Colonic mucosa (tissue), 4 donors: Measurements from ENCODE around the gene DAB1. TPM values are rescaled to one million over a fixed set of nuclear protein-coding genes. Genes with fewer than 3 reads are reported as not detected.

ENCODE experiments used
- DNase-seq: peaks from one replicate; pipeline ENCODE4 v3.0.0-alpha.2; 2020
- H3K27ac ChIP-seq: fragments of 200-600 bp; one replicate; pipeline ENCODE4 v1.8.0; 2021
- H3K27me3 ChIP-seq: fragments of 200-600 bp; one replicate; pipeline ENCODE4 v1.8.0; 2021
- H3K36me3 ChIP-seq: fragments of 200-600 bp; one replicate; pipeline ENCODE4 v1.8.0; 2021
- H3K4me1 ChIP-seq: fragments of 200-600 bp; one replicate; pipeline ENCODE4 v1.8.0; 2021; ENCODE audit warnings: mild to moderate bottlenecking
- H3K4me3 ChIP-seq: fragments of 200-600 bp; one replicate; pipeline ENCODE4 v1.8.0; 2021
- H3K9ac ChIP-seq, 2 donors: one replicate each; pipeline ENCODE4 v1.7.0; 2013; ENCODE audit warnings: control low read depth in 2 of 2, low read depth in 2 of 2, low read length in 2 of 2
- H3K9me3 ChIP-seq: fragments of 200-600 bp; one replicate; pipeline ENCODE4 v1.8.0; 2021
- intact Hi-C: fragments of 100-400 bp; cut with DNase I; formaldehyde crosslinking; loops from one replicate; pipeline ENCODE4 v1.14.1; 2022
- total RNA-seq, 2 donors: library from RNA; stranded (reverse); fragmentation: NEBNext Ultra II Directional in 1 of 2; extraction: Animal tissue kit (Norgen Biotek cat#: 25700) in 1 of 2; gene quantifications; one replicate each; pipeline ENCODE4 v1.2.1, GENCODE V29; 2021
- TF ChIP-seq, protein P1 (sequence below): fragments of 200-600 bp; IDR thresholded peaks from one replicate; pipeline ENCODE4 v1.8.0; 2022; ENCODE audit warnings: antibody characterized with exemption, mild to moderate bottlenecking
- donor health status: healthy.
- donor health status: DM: no; HTN: no; CAD: no.
- donor health status: DM: no; HTN: no; CAD: no.

The DAB1 gene
- total RNA-seq, 2 donors from 2014 or later: 0.42 TPM; not detected in 1

DNA sequence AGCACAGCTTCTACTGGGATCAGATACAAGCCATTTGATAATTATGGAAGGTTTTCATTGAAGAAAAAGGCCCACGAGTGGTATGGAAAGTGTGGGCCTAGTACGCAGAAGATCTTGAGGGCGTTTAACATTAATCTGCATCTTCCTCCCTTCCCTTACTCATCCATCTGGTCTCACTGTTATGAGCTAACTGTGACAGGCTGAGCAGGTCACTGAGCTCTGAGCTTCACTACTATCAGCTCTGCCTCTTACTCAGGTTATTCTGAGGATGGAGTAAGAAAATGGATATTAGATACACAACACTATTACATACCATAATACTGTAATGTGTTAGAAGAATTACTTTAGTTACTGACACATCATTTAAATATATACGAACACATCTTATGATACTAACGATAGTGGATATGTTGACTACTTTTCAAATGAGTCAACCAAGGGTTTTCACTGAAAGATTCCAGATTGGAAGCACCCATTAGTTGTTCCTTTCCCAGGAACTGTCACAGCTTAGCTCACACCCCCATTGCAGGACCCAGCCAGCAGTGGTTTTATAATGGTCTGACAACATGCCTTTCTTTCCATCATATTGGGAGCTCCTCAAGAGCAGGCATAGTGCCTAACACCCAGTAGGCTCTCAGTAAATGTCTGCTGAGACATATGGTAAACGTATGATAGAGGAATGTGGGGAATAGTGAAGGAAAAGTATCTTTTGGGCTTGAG is 360.3 kb downstream of the DAB1 start:
- H3K4me3 ChIP-seq: no peak overlapping the region
- intact Hi-C loops: no loop called here
- no peak overlapping the region for H3K9ac ChIP-seq
- H3K27ac ChIP-seq: no peak overlapping the region
- H3K9me3 ChIP-seq: no peaks in the 10 kb centered on the region
- H3K4me1 ChIP-seq: no peaks in the 10 kb centered on the region
- no peak for DNase-seq
- no peaks in the 10 kb centered on the region for H3K36me3 ChIP-seq
- TF ChIP-seq, protein P1, sequence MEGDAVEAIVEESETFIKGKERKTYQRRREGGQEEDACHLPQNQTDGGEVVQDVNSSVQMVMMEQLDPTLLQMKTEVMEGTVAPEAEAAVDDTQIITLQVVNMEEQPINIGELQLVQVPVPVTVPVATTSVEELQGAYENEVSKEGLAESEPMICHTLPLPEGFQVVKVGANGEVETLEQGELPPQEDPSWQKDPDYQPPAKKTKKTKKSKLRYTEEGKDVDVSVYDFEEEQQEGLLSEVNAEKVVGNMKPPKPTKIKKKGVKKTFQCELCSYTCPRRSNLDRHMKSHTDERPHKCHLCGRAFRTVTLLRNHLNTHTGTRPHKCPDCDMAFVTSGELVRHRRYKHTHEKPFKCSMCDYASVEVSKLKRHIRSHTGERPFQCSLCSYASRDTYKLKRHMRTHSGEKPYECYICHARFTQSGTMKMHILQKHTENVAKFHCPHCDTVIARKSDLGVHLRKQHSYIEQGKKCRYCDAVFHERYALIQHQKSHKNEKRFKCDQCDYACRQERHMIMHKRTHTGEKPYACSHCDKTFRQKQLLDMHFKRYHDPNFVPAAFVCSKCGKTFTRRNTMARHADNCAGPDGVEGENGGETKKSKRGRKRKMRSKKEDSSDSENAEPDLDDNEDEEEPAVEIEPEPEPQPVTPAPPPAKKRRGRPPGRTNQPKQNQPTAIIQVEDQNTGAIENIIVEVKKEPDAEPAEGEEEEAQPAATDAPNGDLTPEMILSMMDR: no peak
- H3K27me3 ChIP-seq: no peaks in the 10 kb centered on the region

DNA sequence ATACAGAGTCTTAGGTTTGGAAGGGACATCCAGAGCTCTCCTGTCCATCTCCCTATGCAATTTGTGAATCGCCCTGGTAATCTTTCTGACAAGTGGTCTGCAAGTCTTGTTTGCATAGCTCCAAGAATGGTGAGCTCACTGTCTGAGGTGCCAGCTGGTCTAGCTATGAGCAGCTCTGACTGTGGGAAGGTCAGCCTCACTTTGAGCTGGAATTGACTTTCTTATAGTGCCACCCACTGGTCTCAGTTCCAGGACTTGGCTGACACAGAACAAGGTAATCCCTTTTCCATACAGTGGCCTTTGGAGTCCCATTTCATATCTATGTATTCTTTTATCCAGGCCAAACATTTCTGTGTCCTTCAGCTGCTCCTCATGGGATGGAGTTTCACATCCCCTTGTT is 362.5 kb downstream of the DAB1 start:
- Histone ChIP-seq H3K27ac (no peak overlapping the region), H3K27me3 (no peaks in the 10 kb centered on the region), H3K4me1 (no peaks in the 10 kb centered on the region), H3K9ac (no peak overlapping the region), H3K4me3 (no peak overlapping the region), H3K9me3 (no peaks in the 10 kb centered on the region), H3K36me3 (no peaks in the 10 kb centered on the region)
- TF ChIP-seq, protein P1: no peak
- intact Hi-C loops: no loop called here
- no peak for DNase-seq

DNA sequence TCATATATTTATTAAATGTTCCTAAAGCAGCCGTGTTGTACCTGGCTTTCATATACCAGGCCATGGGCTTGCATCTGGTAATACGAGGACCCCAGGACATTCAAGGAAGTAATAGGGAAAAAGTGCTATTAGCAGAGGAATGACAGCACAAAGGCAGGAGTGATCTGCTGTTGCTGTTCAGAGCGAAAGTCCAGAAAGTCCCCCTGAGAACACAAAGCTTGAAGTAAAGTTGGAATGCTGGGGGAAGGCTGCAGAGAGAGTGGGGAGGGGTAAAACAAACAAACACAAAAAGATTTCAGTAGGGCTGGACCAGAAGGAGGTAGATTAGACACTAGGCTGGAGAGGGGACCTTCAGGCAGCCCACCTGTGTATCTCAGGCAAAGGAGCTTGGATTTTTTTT is 363.4 kb downstream of the DAB1 start:
- Histone ChIP-seq H3K9ac (no peak overlapping the region), H3K4me3 (no peak overlapping the region), H3K27ac (no peak overlapping the region), H3K27me3 (no peaks in the 10 kb centered on the region), H3K36me3 (no peaks in the 10 kb centered on the region), H3K4me1 (no peaks in the 10 kb centered on the region), H3K9me3 (no peaks in the 10 kb centered on the region)
- intact Hi-C loops: no loop called here
- DNase-seq: no peak
- TF ChIP-seq, protein P1: no peak

DNA sequence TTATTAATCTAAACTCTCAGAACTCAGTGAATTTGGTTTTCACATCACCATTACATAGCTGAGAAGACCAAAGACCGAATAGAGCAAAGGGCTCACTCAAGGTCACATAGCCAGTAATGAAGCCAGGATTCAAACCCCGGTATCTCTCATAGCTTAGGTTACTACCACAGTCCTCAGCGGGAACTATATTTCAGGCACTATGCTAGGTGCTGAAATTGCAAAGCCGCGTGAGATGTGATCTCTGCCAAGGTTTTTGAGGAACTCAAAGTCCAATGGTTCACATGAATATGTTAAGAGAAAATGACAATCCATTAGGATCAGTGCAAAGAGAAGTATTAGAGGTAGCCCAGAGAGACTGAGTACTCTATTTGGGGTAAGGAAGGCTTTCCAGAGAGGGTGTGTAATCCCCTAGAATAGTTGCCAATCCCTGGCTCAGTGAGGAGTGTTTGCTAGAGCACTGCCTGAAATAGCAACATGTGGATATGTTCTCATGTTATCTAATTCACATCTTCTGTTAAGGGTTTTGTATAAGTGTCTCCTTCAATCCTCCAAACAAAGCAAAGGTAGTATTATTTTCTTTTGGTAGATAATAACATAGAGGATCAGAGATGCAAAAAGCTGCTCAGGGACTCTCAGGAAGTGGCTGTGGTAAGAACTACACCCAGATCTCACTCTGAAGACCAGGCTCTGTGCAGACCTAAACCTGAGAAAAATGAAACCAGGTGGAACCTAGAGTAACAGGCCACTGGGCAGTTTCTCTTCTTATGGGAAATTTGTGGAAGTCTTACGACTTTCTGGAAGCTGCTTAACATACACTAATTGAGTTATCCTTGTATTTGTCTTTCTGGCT is 365.0 kb downstream of the DAB1 start:
- no peak for DNase-seq
- H3K36me3 ChIP-seq: no peaks in the 10 kb centered on the region
- intact Hi-C loops: no loop called here
- TF ChIP-seq, protein P1: no peak
- H3K27me3 ChIP-seq: no peaks in the 10 kb centered on the region
- no peaks in the 10 kb centered on the region for H3K9me3 ChIP-seq
- no peak overlapping the region for H3K27ac ChIP-seq
- H3K4me1 ChIP-seq: no peaks in the 10 kb centered on the region
- no peak overlapping the region for H3K9ac ChIP-seq
- H3K4me3 ChIP-seq: no peak overlapping the region

DNA sequence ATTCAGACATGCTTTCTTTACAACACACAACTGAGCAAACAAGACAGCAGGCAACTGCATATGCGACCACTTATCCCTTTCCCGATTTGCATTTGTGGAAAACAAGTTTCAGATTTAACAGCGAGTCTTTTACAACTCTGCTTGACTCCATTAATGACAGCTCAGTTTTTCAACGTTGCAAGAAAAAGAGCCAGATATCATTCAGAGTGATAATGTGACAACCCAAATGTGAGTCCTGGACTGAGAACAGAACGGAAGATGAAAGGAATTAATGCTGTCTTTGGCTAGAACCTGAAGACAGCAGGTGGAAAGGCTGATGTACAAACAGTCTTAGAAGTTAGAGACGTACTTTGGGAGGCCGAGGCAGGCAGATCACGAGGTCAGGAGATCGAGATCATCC is 375.0 kb downstream of the DAB1 start:
- H3K27me3 ChIP-seq: no peaks in the 10 kb centered on the region
- no peaks in the 10 kb centered on the region for H3K9me3 ChIP-seq
- no peak overlapping the region for H3K4me3 ChIP-seq
- H3K36me3 ChIP-seq: no peaks in the 10 kb centered on the region
- no peaks in the 10 kb centered on the region for H3K4me1 ChIP-seq
- no peak overlapping the region for H3K27ac ChIP-seq
- intact Hi-C loops: no loop called here
- H3K9ac ChIP-seq: no peak overlapping the region
- TF ChIP-seq, protein P1: no peak
- DNase-seq: no peak
